WERI-Rb-1 (cell line): ENCODE results near the gene LTA4H.

ENCODE experiments used
- DNase-seq: peaks from one replicate; pipeline ENCODE4 v3.0.0-alpha.2; 2020
- H3K27ac ChIP-seq: fragments of 250-450 bp; sonication (Bioruptor Pico); 2 replicates; pipeline ENCODE4 v1.5.1; 2020; ENCODE audit warnings: mild to moderate bottlenecking, moderate library complexity
- H3K27me3 ChIP-seq: fragments of 250-450 bp; sonication (Bioruptor Pico); 2 replicates; pipeline ENCODE4 v1.5.1; 2021; ENCODE audit warnings: mild to moderate bottlenecking, low read depth, moderate library complexity; ENCODE audit not compliant: insufficient read depth, severe bottlenecking
- H3K36me3 ChIP-seq: fragments of 250-450 bp; sonication (Bioruptor Pico); 2 replicates; pipeline ENCODE4 v1.5.1; 2020; ENCODE audit warnings: mild to moderate bottlenecking, moderate library complexity
- H3K4me3 ChIP-seq: 2 replicates; pipeline ENCODE4 v1.5.1; 2011; ENCODE audit warnings: low read depth, mild to moderate bottlenecking, control low read depth, low read length
- H3K9me3 ChIP-seq: fragments of 250-450 bp; sonication (Bioruptor Pico); 2 replicates; pipeline ENCODE4 v1.5.1; 2021; ENCODE audit warnings: mild to moderate bottlenecking, moderate library complexity; ENCODE audit not compliant: severe bottlenecking
- CTCF ChIP-seq: IDR thresholded peaks from 2 replicates; pipeline ENCODE4 v1.5.1; 2011; ENCODE audit warnings: low read depth, mild to moderate bottlenecking, control low read depth, inconsistent platforms, low read length

Gene LTA4H

GRCh38 chr12:96006727-96007126, 28.7 kb downstream of the LTA4H start:
- TF ChIP-seq CTCF, result no peak
- Histone ChIP-seq H3K36me3 (peaks cover 31% of the 10 kb centered on the region), H3K4me3 (no peak overlapping the region), H3K9me3 (no peaks in the 10 kb centered on the region), H3K27me3 (no peaks in the 10 kb centered on the region), H3K27ac (no peak overlapping the region)
- no peak for DNase-seq

- peaks cover 7% of the 10 kb centered on the region; the same call in 1 of the 2 replicates for H3K36me3 ChIP-seq
- no peak for TF ChIP-seq CTCF
- H3K4me3 ChIP-seq, result no peak overlapping the region
- H3K9me3 ChIP-seq, result no peaks in the 10 kb centered on the region
- no peak for DNase-seq
- no peak overlapping the region for H3K27ac ChIP-seq
- no peaks in the 10 kb centered on the region for H3K27me3 ChIP-seq
Measured at GRCh38 chr12:96000858-96001257, 34.5 kb downstream of the LTA4H start.

- no peak for TF ChIP-seq CTCF
- H3K9me3 ChIP-seq, result no peaks in the 10 kb centered on the region
- no peaks in the 10 kb centered on the region for H3K36me3 ChIP-seq
- no peak for DNase-seq
- no peak overlapping the region for H3K4me3 ChIP-seq
- H3K27me3 ChIP-seq, result no peaks in the 10 kb centered on the region
- H3K27ac ChIP-seq, result no peak overlapping the region
Measured at GRCh38 chr12:95999484-95999883, 35.9 kb downstream of the LTA4H start.

GRCh38 chr12:95998611-95999286, 36.6 kb downstream of the LTA4H start:
- DNase-seq, result peak; percentile 53
- H3K27ac ChIP-seq, result no peak overlapping the region
- H3K36me3 ChIP-seq, result no peaks in the 10 kb centered on the region
- H3K9me3 ChIP-seq, result no peaks in the 10 kb centered on the region
- TF ChIP-seq CTCF, result peak; percentile 74
- H3K4me3 ChIP-seq, result no peak overlapping the region
- H3K27me3 ChIP-seq, result no peaks in the 10 kb centered on the region

- no peak for TF ChIP-seq CTCF
- Histone ChIP-seq H3K27me3 (no peaks in the 10 kb centered on the region), H3K4me3 (no peak overlapping the region), H3K9me3 (no peaks in the 10 kb centered on the region), H3K27ac (no peak overlapping the region), H3K36me3 (no peaks in the 10 kb centered on the region)
- DNase-seq, result no peak
Measured at GRCh38 chr12:95997911-95998510, 37.4 kb downstream of the LTA4H start.
